Measurements from ENCODE around the gene PPIL6.

GRCh38 chr6:109344226-109344625 lies 96.2 kb downstream of the PPIL6 start:
- TF ChIP-seq CTCF (IDR thresholded peaks at IDR 0.05; ENCODE audit: poor library complexity) (no peak), EZH2 (IDR thresholded peaks at IDR 0.05; ENCODE audit: borderline replicate concordance) (no peak), EZH2phosphoT487 (IDR thresholded peaks at IDR 0.05; ENCODE audit: low read depth, severe bottlenecking, unreplicated experiment) (no peak)

Measured in hepatocyte (in vitro differentiated cells).